Calu3 (cell line): Measurements from ENCODE around the gene SESN1. TPM values are rescaled to one million over a fixed set of nuclear protein-coding genes. Genes with fewer than 3 reads are reported as not detected.
"Not testable (repeated sequence)": the region's sequence is repeated elsewhere in the genome, so short reads cannot be mapped to it uniquely, and the experiment has no call there.

Source experiments
- Bru-seq: library from RNA; stranded (reverse); fragments of 400-500 nt; gene quantifications from one replicate; lab custom pipeline; 2021; lab: Mats Ljungman, UMichigan
- BruChase-seq, 2 experiments: library from RNA; stranded (reverse); fragments of 400-500 nt; gene quantifications; one replicate each; lab custom pipeline; 2021; lab: Mats Ljungman, UMichigan
- BruUV-seq: library from RNA; stranded (reverse); fragments of 400-500 nt; replicated peaks from 2 replicates; lab custom pipeline; 2021; lab: Mats Ljungman, UMichigan
- CTCF ChIA-PET: fragments of 300-600 bp; sonication (Branson Sonifier 250); formaldehyde crosslinking; loops from one replicate; lab custom pipeline; 2022; ENCODE audit warnings: antibody characterized with exemption; lab: Charles Lee
- DNase-seq: peaks from one replicate; pipeline ENCODE4 v3.0.0; 2022
- H3K27ac Mint-ChIP-seq: one replicate; pipeline ENCODE4 v1.8.0; 2022; ENCODE audit warnings: mixed read lengths; ENCODE audit not compliant: unreplicated experiment
- H3K27me3 Mint-ChIP-seq: one replicate; pipeline ENCODE4 v1.8.0; 2022; ENCODE audit warnings: mixed read lengths; ENCODE audit not compliant: unreplicated experiment
- H3K36me3 Mint-ChIP-seq: one replicate; pipeline ENCODE4 v1.8.0; 2022; ENCODE audit warnings: mild to moderate bottlenecking, moderate library complexity, mixed read lengths; ENCODE audit not compliant: insufficient read depth, unreplicated experiment
- H3K4me1 Mint-ChIP-seq: one replicate; pipeline ENCODE4 v1.8.0; 2022; ENCODE audit warnings: mild to moderate bottlenecking, low read depth, mixed read lengths; ENCODE audit not compliant: unreplicated experiment
- H3K4me3 Mint-ChIP-seq: one replicate; pipeline ENCODE4 v1.8.0; 2022; ENCODE audit warnings: mild to moderate bottlenecking, low read depth, moderate library complexity, mixed read lengths; ENCODE audit not compliant: unreplicated experiment
- H3K9me3 Mint-ChIP-seq: one replicate; pipeline ENCODE4 v1.8.0; 2022; ENCODE audit warnings: low read depth, mixed read lengths; ENCODE audit not compliant: unreplicated experiment
- intact Hi-C: fragments of 100-400 bp; cut with micrococcal nuclease; formaldehyde crosslinking; loops from one replicate; pipeline ENCODE4 v1.10.0; 2022; ENCODE audit not compliant: unreplicated experiment
- long read RNA-seq: library from polyadenylated mRNA; stranded (forward); transcript quantifications from one replicate; pipeline ENCODE4 v2.0.0, GENCODE V29; 2022
- total RNA-seq: library from RNA; stranded (reverse); gene quantifications from 2 replicates; pipeline ENCODE4 v1.2.3, GENCODE V29; 2022
- TF ChIP-seq, protein P1 (sequence below): fragments of 200-600 bp; IDR thresholded peaks from one replicate; pipeline ENCODE4 v1.8.0; 2022; ENCODE audit warnings: antibody characterized with exemption; ENCODE audit not compliant: unreplicated experiment

Gene SESN1
- 3.9 and 5.9 TPM in 2 replicates for total RNA-seq
- percentile 52 among the genes with signal in this experiment for Bru-seq, nascent RNA
- percentile 39 among the genes with signal in this experiment for BruChase-seq, experiment 1, labeled RNA remaining after a 6-hour chase
- BruChase-seq, experiment 2, labeled RNA remaining after a 2-hour chase: percentile 43 among the genes with signal in this experiment
- long read RNA-seq, transcript SESN1-202 (10 exons, 2,676 nt): major isoform, 8 of 12 reads
- long read RNA-seq, partial matches to known transcripts: 0 of 12 reads
- long read RNA-seq, other reads (novel, unspliced or antisense): 2 of 12 reads

GRCh38 chr6:109094416-109095035 lies at the start of gene SESN1:
Gene SESN1 (minus strand): TSS chr6:109094846. CDS start chr6:109094073, 773 bp downstream.
- Mint-ChIP-seq H3K27ac (peak within 1 kb of the TSS; percentile 94), H3K9me3 (no peaks in the 10 kb centered on the region)
- intact Hi-C loops: loop anchor here (10.0 kb wide), 1 partner anchor 290 kb away; the partner anchor contains the start of gene CD164

DNA sequence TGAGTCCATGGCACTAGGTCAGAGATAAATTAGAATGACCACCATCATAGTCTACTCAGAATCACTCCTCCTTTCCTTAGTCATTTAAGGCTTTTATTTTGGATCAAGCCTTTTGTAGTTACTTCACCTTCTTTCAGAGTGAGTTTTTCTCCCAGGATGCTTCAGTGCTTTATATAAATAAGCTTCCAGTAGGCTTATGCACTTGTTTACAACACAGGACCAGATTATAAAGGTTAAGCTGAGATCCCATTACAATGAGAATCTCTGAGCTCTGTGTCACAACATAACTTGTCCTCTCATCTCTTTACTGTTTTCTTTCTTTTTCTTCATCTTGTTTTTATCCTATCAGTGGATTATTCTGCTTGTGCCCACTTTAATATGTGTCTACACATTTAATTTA lies 48.5 kb upstream of the SESN1 start:
- BruUV-seq: no TSS peak
- TF ChIP-seq, protein P1, sequence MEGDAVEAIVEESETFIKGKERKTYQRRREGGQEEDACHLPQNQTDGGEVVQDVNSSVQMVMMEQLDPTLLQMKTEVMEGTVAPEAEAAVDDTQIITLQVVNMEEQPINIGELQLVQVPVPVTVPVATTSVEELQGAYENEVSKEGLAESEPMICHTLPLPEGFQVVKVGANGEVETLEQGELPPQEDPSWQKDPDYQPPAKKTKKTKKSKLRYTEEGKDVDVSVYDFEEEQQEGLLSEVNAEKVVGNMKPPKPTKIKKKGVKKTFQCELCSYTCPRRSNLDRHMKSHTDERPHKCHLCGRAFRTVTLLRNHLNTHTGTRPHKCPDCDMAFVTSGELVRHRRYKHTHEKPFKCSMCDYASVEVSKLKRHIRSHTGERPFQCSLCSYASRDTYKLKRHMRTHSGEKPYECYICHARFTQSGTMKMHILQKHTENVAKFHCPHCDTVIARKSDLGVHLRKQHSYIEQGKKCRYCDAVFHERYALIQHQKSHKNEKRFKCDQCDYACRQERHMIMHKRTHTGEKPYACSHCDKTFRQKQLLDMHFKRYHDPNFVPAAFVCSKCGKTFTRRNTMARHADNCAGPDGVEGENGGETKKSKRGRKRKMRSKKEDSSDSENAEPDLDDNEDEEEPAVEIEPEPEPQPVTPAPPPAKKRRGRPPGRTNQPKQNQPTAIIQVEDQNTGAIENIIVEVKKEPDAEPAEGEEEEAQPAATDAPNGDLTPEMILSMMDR: no peak
- Mint-ChIP-seq H3K4me1 (no peaks in the 10 kb centered on the region), H3K4me3 (no peak overlapping the region), H3K27me3 (no peaks in the 10 kb centered on the region), H3K27ac (peak overlapping the region; percentile 3), H3K9me3 (no peaks in the 10 kb centered on the region), H3K36me3 (no peaks in the 10 kb centered on the region)
- CTCF ChIA-PET: interaction anchor here (0.6 kb wide), 1 partner anchor 866 kb away, joined by 3 read pairs; no protein-coding TSS in a partner anchor
- intact Hi-C loops: no loop called here
- no peak for DNase-seq

More at GRCh38 chr6:109094416-109095035, at the start of gene SESN1:
- H3K4me3 Mint-ChIP-seq: peak within 1 kb of the TSS; percentile 94
- H3K27me3 Mint-ChIP-seq: no peaks in the 10 kb centered on the region
- BruUV-seq: no TSS peak
- DNase-seq: peak; percentile 91
- TF ChIP-seq, protein P1: no peak
- peaks cover 26% of the 10 kb centered on the region for H3K36me3 Mint-ChIP-seq
- CTCF ChIA-PET: interaction anchor here (0.5 to 1.8 kb wide), 7 partner anchors 21 to 1686 kb away, joined by 3 to 6 read pairs (median 4); no protein-coding TSS in a partner anchor
- H3K4me1 Mint-ChIP-seq: peaks cover 28% of the 10 kb centered on the region

- CTCF ChIA-PET: interaction anchor here (0.7 kb wide), 1 partner anchor 1060 kb away, joined by 5 read pairs; no protein-coding TSS in a partner anchor
- BruUV-seq, intact Hi-C loops, H3K4me3 Mint-ChIP-seq, H3K27me3 Mint-ChIP-seq, H3K9me3 Mint-ChIP-seq, H3K36me3 Mint-ChIP-seq, H3K27ac Mint-ChIP-seq, H3K4me1 Mint-ChIP-seq, DNase-seq: not testable (repeated sequence)
These were observed 47.4 kb upstream of the SESN1 start for GRCh38 chr6:109142067-109142466.

DNA sequence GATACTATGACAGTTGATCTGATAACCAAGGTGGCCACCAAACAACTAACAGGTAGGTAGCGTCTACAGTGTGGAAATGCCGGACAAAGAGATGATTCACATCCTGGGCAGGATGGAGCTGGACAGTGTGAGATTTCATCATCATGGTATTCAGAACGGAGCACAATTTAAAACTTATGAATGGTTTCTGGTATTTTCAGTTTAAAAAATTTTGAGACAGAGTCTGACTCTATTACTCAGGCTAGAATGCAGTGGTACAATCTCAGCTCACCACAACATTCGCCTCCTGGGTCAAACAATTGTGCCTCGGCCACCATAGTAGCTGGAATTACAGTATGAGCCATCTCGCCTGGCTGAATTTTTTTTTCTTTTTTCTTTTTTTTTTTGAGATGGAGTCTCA lies 44.5 kb upstream of the SESN1 start:
- no peak overlapping the region for H3K27ac Mint-ChIP-seq
- BruUV-seq: no TSS peak
- TF ChIP-seq, protein P1: no peak
- no peak overlapping the region for H3K4me3 Mint-ChIP-seq
- no peaks in the 10 kb centered on the region for H3K9me3 Mint-ChIP-seq
- no peaks in the 10 kb centered on the region for H3K4me1 Mint-ChIP-seq
- intact Hi-C loops: no loop called here
- H3K36me3 Mint-ChIP-seq: no peaks in the 10 kb centered on the region
- no peaks in the 10 kb centered on the region for H3K27me3 Mint-ChIP-seq
- DNase-seq: no peak
- CTCF ChIA-PET: no interaction called here

DNA sequence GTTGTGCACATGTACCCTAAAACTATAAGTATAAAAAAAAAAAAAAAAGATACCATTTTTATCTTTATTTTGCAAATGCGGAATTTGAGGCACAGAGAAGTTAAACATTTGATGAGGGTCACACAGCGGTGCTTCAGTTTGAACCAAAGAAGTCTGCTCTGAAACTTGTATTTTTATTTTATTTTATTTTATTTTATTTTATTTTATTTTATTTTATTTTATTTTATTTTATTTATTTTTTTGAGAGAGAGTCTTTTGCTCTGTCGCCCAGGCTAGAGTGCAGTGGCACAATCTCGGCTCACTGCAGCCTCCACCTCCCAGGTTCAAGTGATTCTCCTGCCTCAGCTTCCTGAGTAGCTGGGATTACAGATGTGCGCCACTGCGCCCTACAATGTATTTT lies 41.9 kb upstream of the SESN1 start:
- H3K36me3 Mint-ChIP-seq, H3K9me3 Mint-ChIP-seq, H3K4me3 Mint-ChIP-seq, H3K27ac Mint-ChIP-seq, H3K4me1 Mint-ChIP-seq, H3K27me3 Mint-ChIP-seq, DNase-seq, intact Hi-C loops, BruUV-seq, CTCF ChIA-PET: not testable (repeated sequence)

- H3K27me3 Mint-ChIP-seq, intact Hi-C loops, H3K4me1 Mint-ChIP-seq, CTCF ChIA-PET, H3K9me3 Mint-ChIP-seq, H3K4me3 Mint-ChIP-seq, BruUV-seq, DNase-seq, H3K27ac Mint-ChIP-seq, H3K36me3 Mint-ChIP-seq: not testable (repeated sequence)
These were observed 41.4 kb upstream of the SESN1 start for GRCh38 chr6:109136039-109136438.

- H3K4me3 Mint-ChIP-seq, DNase-seq, H3K27me3 Mint-ChIP-seq, BruUV-seq, intact Hi-C loops, CTCF ChIA-PET, H3K36me3 Mint-ChIP-seq, H3K4me1 Mint-ChIP-seq, H3K27ac Mint-ChIP-seq, H3K9me3 Mint-ChIP-seq: not testable (repeated sequence)
These were observed 41.0 kb upstream of the SESN1 start for GRCh38 chr6:109135600-109135999.
